HG03442 (cell line): Measurements from ENCODE around the gene SCAP.
"Not testable (repeated sequence)": the region's sequence is repeated elsewhere in the genome, so short reads cannot be mapped to it uniquely, and the experiment has no call there.

ENCODE experiments used
- ATAC-seq: cut with Tn5 transposase; IDR thresholded peaks from one replicate; pipeline ENCODE4 v1.9.1; 2021; ENCODE audit warnings: mild to moderate bottlenecking, moderate library complexity; ENCODE audit not compliant: unreplicated experiment

SCAP gene

DNA sequence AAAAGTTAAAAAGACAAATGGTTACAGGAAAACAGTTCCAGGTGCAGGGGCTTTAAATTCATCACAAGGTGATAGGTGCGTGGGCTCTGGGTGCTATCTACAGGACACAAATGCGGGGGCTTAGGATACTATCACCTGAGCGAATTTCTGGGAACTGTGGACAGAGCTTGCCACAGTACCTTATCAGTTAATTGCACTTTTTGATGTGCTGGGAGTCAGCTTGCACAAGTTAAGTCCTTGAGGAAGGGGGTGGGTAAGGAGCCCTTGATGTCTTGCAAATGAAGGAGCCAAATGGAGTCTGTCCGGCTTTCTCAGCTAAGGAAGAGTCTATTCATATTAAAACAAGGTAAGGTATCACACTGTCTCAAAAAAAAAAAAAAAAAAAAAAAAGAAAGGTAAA, 6.0 kb upstream of the SCAP start:
- not testable (repeated sequence) for ATAC-seq

DNA sequence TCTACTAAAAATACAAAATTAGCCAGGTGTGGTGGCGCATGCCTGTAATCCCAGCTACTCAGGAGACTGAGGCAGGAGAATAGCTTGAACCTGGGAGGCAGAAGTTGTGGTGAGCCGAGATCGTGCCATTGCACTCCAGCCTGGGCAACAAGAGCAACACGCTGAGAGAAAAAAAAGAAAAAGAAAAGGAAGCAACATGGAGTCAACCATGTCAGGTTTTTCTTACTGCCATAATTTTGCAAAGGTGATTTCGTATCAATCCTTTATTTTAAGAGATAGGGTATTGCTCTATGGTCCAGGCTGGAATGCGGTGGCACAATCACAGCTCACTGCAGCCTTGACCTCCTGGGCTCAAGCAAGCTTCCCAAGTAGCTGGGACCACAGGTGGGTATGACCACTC, 4.5 kb upstream of the SCAP start:
- not testable (repeated sequence) for ATAC-seq

DNA sequence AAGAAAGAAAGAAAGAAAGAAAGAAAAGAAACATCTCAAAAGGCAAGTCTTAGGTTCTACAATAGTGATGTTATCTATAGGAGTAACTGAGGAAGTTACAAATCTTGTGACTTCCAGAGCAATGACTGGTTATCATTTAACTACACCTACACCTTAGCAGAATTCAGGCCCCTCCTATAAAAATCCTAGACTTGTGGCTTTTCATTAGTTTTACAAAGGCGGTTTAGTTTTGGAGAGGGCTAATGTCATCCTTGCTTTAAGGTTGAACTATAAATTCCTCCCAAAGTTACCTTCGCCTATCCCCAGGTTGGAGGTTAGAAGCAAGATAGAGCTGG, 4.1 kb upstream of the SCAP start:
- no peak for ATAC-seq

- no peak for ATAC-seq
These were observed 2.3 kb upstream of the SCAP start for GRCh38 chr3:47478022-47478421.

DNA sequence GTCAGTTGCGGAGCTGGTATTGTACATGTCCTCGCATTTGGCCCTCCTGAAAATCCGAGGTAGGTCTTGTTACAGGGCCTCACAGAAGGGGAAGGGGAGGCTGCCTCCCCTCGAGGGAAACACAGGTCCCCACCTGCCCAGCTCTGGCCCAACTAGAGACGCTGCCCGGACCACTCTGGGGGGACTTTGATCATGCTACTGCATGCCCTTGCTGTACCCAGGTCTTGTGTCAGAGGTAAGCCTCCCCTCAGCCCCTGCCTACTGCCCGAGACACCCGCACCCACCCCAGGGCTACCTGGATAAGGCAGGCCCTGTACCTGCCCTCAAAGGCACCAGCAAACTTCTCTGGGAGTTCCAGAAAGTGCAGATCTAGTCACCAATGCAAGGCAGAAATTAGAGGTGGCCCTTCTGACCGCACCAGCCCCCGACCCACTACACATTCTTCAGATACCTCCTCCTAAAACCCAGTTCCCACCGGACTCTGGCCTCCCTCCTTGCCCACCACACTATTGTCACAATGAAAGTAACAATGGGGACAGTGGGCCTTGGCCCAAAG, 981 bp upstream of the SCAP start:
- ATAC-seq: no peak

- ATAC-seq: no peak
These were observed 537 bp upstream of the SCAP start for GRCh38 chr3:47476330-47476626.

- ATAC-seq: no peak
These were observed 642 bp downstream of the SCAP start for GRCh38 chr3:47475029-47475569.

- ATAC-seq: no peak
These were observed 2.4 kb downstream of the SCAP start for GRCh38 chr3:47473391-47473790.

- ATAC-seq: no peak
These were observed 6.1 kb downstream of the SCAP start for GRCh38 chr3:47469616-47470015.

- not testable (repeated sequence) for ATAC-seq
These were observed 7.4 kb downstream of the SCAP start for GRCh38 chr3:47468315-47468714.

- ATAC-seq: no peak
These were observed 11.2 kb downstream of the SCAP start for GRCh38 chr3:47464588-47464987.

- not testable (repeated sequence) for ATAC-seq
These were observed 16.1 kb downstream of the SCAP start for GRCh38 chr3:47459534-47460085.

DNA sequence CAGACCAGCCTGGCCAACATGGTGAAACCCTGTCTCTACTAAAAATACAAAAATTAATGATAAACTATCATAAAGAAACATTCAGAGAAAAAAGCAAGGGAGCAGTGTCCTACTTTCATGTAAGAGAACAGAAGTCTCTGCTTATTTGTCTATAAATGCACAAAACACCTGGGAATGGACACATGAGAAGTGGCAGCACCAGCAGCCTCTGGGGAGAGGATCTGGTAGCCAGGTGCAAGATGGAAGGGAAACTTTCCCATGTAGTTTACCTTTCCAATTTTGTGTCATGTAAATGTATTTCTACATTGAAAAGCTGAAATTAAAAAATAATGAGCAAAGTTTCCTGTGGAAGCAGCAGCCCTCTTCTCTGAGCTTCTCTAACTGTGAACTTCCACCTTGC, 18.8 kb downstream of the SCAP start:
- no peak for ATAC-seq

DNA sequence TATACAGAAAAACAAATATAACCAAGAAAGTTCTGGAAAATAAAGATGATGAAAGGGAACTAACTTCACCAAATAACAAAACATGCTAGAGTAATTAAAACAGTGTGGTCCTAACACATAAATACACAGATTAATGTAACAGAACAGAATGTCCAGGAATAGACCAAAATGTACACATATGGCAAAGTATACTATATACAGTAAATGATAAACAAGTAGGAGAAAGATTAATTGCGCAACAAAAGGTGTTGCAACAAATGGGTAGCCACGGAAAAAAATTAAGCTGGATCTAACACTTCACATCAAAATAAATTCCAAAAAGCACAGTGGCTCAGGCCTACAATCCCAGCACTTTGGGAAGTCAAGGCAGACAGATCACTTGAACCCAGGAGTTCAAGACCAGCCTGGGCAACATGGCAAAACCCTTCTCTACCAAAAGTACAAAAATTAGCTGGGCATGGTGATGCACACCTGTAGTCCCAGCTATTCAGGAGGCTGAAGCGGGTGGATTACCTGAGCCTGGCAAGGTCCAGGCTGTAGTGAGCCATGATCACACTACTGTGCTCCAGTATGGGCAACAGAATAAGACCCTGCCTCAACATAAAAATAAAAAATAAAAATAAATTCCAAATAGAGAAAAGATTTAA, 19.8 kb downstream of the SCAP start:
- no peak for ATAC-seq

GRCh38 chr3:47452453-47453215, 23.1 kb downstream of the SCAP start:
- ATAC-seq: no peak

- ATAC-seq: no peak
These were observed 31.6 kb downstream of the SCAP start for GRCh38 chr3:47444103-47444502.

GRCh38 chr3:47443611-47443995, 32.1 kb downstream of the SCAP start:
- no peak for ATAC-seq

DNA sequence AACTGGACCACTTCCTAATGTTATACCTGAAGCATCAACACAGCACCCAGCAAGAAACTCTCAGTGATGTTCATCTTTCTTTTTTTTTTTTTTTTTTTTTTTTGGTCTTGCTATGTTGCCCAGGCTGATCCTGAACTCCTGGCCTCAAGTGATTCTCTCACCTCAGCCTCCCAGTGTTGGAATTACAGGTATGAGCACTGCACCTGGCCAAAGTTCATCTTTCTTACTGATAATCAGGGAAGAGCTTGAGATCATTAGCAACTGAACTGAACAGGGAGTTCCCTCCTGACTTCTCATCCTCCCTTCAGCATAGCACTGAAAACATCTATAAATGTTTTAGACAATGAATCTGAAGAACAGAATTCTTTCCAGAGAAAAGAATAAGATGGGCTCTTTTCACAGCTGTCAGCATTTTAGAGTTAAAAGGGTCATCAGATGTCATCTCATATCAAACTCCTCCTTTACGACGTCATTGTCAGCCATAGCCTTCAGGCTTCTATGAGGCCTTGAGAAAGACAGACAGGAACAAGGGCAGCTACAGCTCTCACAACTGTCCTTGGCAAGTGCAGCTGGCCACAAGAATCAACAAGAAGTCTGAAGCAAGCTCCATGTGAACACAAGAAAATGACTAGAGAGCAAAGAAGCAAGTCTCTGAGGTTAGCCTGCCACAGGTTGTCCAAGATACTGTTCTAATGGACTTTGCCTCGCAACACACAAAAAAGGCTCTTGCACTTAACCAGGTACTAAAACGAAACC, 33.8 kb downstream of the SCAP start:
- ATAC-seq: no peak

DNA sequence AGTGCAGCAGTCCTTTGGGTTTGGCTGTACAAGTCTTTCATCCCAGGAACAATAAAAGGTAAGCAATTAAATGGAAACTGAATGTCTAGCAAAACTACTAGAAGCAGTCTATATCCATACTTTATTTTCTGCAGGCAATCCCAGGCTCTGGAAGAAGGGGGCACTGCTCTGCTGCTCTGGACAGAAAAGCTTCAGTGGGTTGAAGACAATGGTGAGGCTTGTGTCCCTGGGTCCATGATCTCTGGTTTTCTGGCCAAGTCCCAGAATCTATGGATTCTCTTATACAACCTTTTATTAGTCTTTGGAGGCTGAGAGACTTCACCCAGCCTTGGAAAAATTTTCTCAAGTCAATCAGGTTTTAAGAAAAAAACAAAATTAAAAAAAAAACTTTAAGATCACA, 35.6 kb downstream of the SCAP start:
- no peak for ATAC-seq

- ATAC-seq: no peak
These were observed 39.6 kb downstream of the SCAP start for GRCh38 chr3:47436180-47436579.

DNA sequence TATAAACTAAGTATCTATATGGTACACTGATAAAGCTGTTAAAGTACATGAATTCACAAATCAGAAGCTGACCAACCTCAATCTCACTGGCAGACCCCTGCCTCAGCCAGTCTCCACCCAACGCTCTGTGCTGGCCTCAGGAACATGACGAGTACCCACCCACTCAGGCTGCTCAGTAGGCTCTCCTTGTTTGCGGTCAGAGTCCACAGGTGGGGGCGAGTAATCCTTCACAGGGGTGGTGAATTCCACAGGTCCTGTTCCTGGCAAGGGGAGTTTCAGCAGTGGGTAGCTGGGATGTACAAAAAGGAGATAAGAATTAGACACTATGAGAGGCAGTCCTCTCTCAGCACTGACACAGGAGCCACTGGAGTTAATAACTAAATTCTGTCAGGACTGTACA, 40.9 kb downstream of the SCAP start:
- ATAC-seq: no peak
